Esophagus muscularis mucosa (tissue), 4 donors: ENCODE results near the gene TKT. TPM values are rescaled to one million over a fixed set of nuclear protein-coding genes. Genes with fewer than 3 reads are reported as not detected.

ENCODE experiments used
- DNase-seq: peaks from one replicate; pipeline ENCODE4 v3.0.0-alpha.2; 2017; ENCODE audit errors: extremely low spot score
- H3K27ac ChIP-seq, 4 donors: fragments of 200-600 bp; sonication (generic); replicated peaks in 1 of 4; 1 replicate in 3 of 4; 2 replicates in 1 of 4; pipeline ENCODE4 v1.5.1; 2016 to 2019; ENCODE audit warnings: mild to moderate bottlenecking in 1 of 4
- H3K27me3 ChIP-seq, 4 donors: fragments of 200-600 bp; sonication (generic); one replicate each; pipeline versions ENCODE4 v1.5.1 to v1.6.0; 2016 to 2019
- H3K36me3 ChIP-seq, 4 donors: fragments of 200-600 bp; sonication (generic); one replicate each; pipeline ENCODE4 v1.5.1; 2016 to 2019
- H3K4me1 ChIP-seq, 4 donors: fragments of 200-600 bp; sonication (generic); one replicate each; pipeline ENCODE4 v1.5.1; 2016 to 2019
- H3K4me3 ChIP-seq, 4 donors: fragments of 200-600 bp; sonication (generic); 1 replicate in 2 of 4; 2 replicates in 2 of 4; pipeline ENCODE4 v1.5.1; 2016 to 2019; ENCODE audit warnings: mild to moderate bottlenecking in 4 of 4, moderate library complexity in 1 of 4
- H3K9me3 ChIP-seq, 4 donors: fragments of 200-600 bp; sonication (generic); 1 replicate in 3 of 4; 2 replicates in 1 of 4; pipeline ENCODE4 v1.5.1; 2016 to 2019
- CTCF ChIP-seq, 3 experiments: fragments of 200-600 bp in 2 of 3; fragments of 450-650 bp in 1 of 3; sonication (generic) in 2 of 3; IDR thresholded peaks; one replicate each; pipeline ENCODE4 v1.5.1; 2017 to 2019; ENCODE audit warnings: antibody characterized with exemption in 3 of 3, mild to moderate bottlenecking in 2 of 3, moderate library complexity in 1 of 3
- EP300 ChIP-seq: sonication (generic); formaldehyde crosslinking; IDR thresholded peaks from one replicate; pipeline ENCODE4 v1.6.1; 2017; ENCODE audit warnings: antibody characterized with exemption
- POLR2A ChIP-seq: fragments of 450-650 bp; IDR thresholded peaks from one replicate; pipeline ENCODE4 v1.6.1; 2017; ENCODE audit warnings: antibody characterized with exemption, moderate library complexity, mild to moderate bottlenecking, low read depth
- POLR2AphosphoS5 ChIP-seq, 2 donors: sonication (generic); formaldehyde crosslinking; IDR thresholded peaks; one replicate each; pipeline ENCODE4 v1.6.1; 2017; ENCODE audit warnings: antibody characterized with exemption in 2 of 2
- WGBS: methylation state at CpG from one replicate; pipeline ENCODE4 v1.1.5; 2018; 5-methylcytosine and 5-hydroxymethylcytosine counted together
- intact Hi-C: fragments of 100-400 bp; cut with DNase I; formaldehyde crosslinking; loops from one replicate; pipeline ENCODE4 v1.15.1; 2023
- total RNA-seq, 4 donors: library from RNA; depleted of rRNA; stranded (reverse); fragments of >200 nt; gene quantifications; one replicate each; pipeline versions ENCODE4 v1.1.0 to v1.2.1, GENCODE V29; 2016

The TKT gene
- total RNA-seq, 4 donors from 2014 or later: 295 to 524 (median 378) TPM

DNA sequence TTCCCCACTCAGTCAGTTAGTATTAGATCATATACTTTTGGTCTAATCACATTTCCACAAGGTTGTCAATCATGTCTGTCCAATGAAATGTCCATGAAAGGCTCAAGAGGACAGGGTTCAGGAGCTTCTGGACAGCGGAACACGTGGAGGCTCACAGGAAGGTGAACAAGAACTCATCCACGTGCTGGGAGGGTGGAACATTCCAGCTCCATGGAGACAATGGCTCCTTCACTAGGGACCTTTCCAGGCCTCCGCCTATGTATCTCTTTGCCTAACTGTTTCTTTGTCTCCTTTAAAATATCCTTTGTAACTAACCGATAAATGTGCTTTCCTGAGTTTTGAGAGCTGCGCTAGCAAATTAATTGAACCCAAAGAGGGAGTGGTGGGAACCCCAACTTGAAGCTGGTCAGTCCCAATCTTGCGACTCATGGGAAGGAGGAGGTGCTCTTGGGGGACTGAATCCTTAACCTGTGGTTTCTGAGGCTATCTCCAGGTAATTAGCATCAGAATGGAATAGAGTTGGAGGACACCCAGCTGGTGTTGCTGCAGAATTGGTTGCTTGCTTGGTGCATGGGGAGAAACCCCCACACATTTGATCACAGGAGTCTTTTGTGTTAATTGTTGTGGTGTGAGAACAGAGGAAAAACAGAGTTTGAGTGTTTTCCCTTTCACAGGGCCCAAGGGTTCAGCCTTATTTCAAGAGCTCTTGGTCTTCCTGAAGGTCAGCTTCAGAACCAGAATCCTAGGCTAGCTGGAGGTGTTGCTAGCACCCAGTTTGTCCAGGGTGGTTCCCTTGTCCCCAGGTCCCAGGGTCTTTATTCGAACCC lies 3.0 kb upstream of the TKT start:
- H3K4me3 ChIP-seq: no peak overlapping the region
- no peaks in the 10 kb centered on the region for H3K27me3 ChIP-seq
- DNase-seq: no peak
- no peak overlapping the region for H3K27ac ChIP-seq
- H3K4me1 ChIP-seq: peaks cover 22 to 25% (median 23%) of the 10 kb centered on the region in 4 donors
- TF ChIP-seq CTCF (IDR thresholded peaks at IDR 0.05) (no peak), POLR2A (no peak), EP300 (no peak), POLR2AphosphoS5 (IDR thresholded peaks at IDR 0.05) (no peak)
- intact Hi-C loops: loop anchor here (5.0 kb wide), 1 partner anchor 88 kb away; the partner anchor contains the start of gene DCP1A
- 84% methylated on average over 8 of the region's 8 CpGs for WGBS
- H3K9me3 ChIP-seq: no peaks in the 10 kb centered on the region
- no peaks in the 10 kb centered on the region for H3K36me3 ChIP-seq

DNA sequence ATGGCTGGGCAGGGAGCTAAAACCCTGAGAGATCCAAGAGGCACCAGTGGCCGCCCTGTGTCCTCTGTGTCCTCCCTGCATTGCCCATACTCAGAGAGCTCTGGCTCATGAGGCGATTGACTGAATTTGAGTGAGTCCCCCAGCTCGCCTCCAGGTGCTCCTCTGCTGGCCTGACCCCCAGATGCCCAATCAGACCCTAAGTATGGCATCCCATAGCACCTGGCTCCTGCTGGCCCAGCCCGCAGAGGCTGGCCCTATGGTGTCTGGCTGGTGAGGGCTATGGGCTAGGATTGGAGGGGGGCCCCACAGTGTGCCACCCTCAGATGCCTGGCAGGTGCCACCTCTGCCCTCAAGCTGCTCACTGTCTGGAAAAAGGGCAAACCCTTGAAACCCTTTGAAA lies 1.6 kb upstream of the TKT start:
- Histone ChIP-seq H3K9me3 (no peaks in the 10 kb centered on the region), H3K27ac (no peak overlapping the region), H3K36me3 (no peaks in the 10 kb centered on the region), H3K4me1 (peaks cover 35 to 38% (median 37%) of the 10 kb centered on the region in 4 donors), H3K27me3 (no peaks in the 10 kb centered on the region), H3K4me3 (no peak overlapping the region)
- 95% methylated on average over 4 of the region's 4 CpGs for WGBS
- intact Hi-C loops: loop anchor here (5.0 kb wide), 1 partner anchor 90 kb away; the partner anchor contains the start of gene DCP1A
- TF ChIP-seq POLR2AphosphoS5 (IDR thresholded peaks at IDR 0.05) (no peak), POLR2A (no peak), EP300 (no peak), CTCF (IDR thresholded peaks at IDR 0.05) (no peak)
- DNase-seq: no peak

- H3K27me3 ChIP-seq: no peaks in the 10 kb centered on the region
- TF ChIP-seq CTCF (IDR thresholded peaks at IDR 0.05): no peak
- TF ChIP-seq POLR2AphosphoS5 (IDR thresholded peaks at IDR 0.05): no peak
- TF ChIP-seq EP300: no peak
- no peak for TF ChIP-seq POLR2A
- H3K27ac ChIP-seq: peak overlapping the region; percentile 89 to 95 (median 92)
- DNase-seq: no peak
- WGBS: 84% methylated on average over 5 of the region's 5 CpGs
- H3K4me3 ChIP-seq: no peak overlapping the region
- no peaks in the 10 kb centered on the region for H3K36me3 ChIP-seq
- H3K9me3 ChIP-seq: no peaks in the 10 kb centered on the region
- intact Hi-C loops: loop anchor here (5.0 kb wide), 1 partner anchor 91 kb away; the partner anchor contains the start of gene DCP1A
- peaks cover 40 to 45% (median 42%) of the 10 kb centered on the region in 4 donors for H3K4me1 ChIP-seq
Observed at GRCh38 chr3:53256704-53257055, 858 bp upstream of the TKT start.

- Histone ChIP-seq H3K27ac (peak overlapping the region; percentile 89 to 95 (median 92)), H3K36me3 (no peaks in the 10 kb centered on the region), H3K4me3 (peak overlapping the region; percentile 82 to 99 (median 98)), H3K4me1 (peaks cover 51 to 57% (median 54%) of the 10 kb centered on the region in 4 donors), H3K9me3 (no peaks in the 10 kb centered on the region), H3K27me3 (no peaks in the 10 kb centered on the region)
- WGBS: 0% methylated on average over 3 of the region's 44 CpGs
- no peak for DNase-seq
- TF ChIP-seq POLR2A: no peak
- intact Hi-C loops: loop anchor here (5.0 kb wide), 1 partner anchor 92 kb away; the partner anchor contains the start of gene DCP1A
Observed at GRCh38 chr3:53255423-53255774, 423 bp downstream of the TKT start.
